ENCODE results near the gene INPP4A. TPM values are rescaled to one million over a fixed set of nuclear protein-coding genes. Genes with fewer than 3 reads are reported as not detected.
A peak's percentile ranks its signal among the peaks of the same experiment; 100 is the strongest.

INPP4A gene
- total and polyA plus RNA-seq, 8 donors: 4.0 to 13.4 (median 7.3) TPM

GRCh38 chr2:98489971-98490962, 45.6 kb downstream of the INPP4A start:
- no peak for FAIRE-seq
- peak in 1 of 6 donors; percentile 37 for DNase-seq
- 91 to 92% methylated on average over 14 of the region's 14 CpGs for WGBS, 2 donors
- peaks cover 5 to 13% (median 7%) of the 10 kb centered on the region in 3 donors for H3K4me1 ChIP-seq
- H3K27me3 ChIP-seq: no peaks in the 10 kb centered on the region
- no peak for TF ChIP-seq CTCF (IDR thresholded peaks at IDR 0.05)
- no peaks in the 10 kb centered on the region for H3K36me3 ChIP-seq
- ATAC-seq: no peak
- no peaks in the 10 kb centered on the region for H3K9me3 ChIP-seq
- intact Hi-C loops (cut with DNase I): no loop called here
- H3K4me3 ChIP-seq: no peak overlapping the region
- no peak overlapping the region for H3K27ac ChIP-seq

- TF ChIP-seq CTCF (IDR thresholded peaks at IDR 0.05): no peak
Measured at GRCh38 chr2:98492441-98492840, 47.8 kb downstream of the INPP4A start.

GRCh38 chr2:98494699-98495098, 50.0 kb downstream of the INPP4A start:
- DNase-seq (no peak), ATAC-seq (no peak), FAIRE-seq (no peak)
- intact Hi-C loops (cut with DNase I): no loop called here
- Histone ChIP-seq H3K27ac (no peak overlapping the region), H3K36me3 (no peaks in the 10 kb centered on the region), H3K9me3 (no peaks in the 10 kb centered on the region), H3K4me1 (no peaks in the 10 kb centered on the region), H3K4me3 (no peak overlapping the region), H3K27me3 (no peaks in the 10 kb centered on the region)
- no peak for TF ChIP-seq CTCF (IDR thresholded peaks at IDR 0.05)

More at GRCh38 chr2:98492441-98492840, 47.8 kb downstream of the INPP4A start:
- peaks cover 2 to 7% (median 5%) of the 10 kb centered on the region in 3 donors for H3K4me1 ChIP-seq
- no peaks in the 10 kb centered on the region for H3K9me3 ChIP-seq
- ATAC-seq (no peak), FAIRE-seq (no peak), DNase-seq (peak in 1 of 6 donors; percentile 29)
- intact Hi-C loops (cut with DNase I): no loop called here
- no peak overlapping the region for H3K27ac ChIP-seq
- H3K36me3 ChIP-seq: no peaks in the 10 kb centered on the region
- no peaks in the 10 kb centered on the region for H3K27me3 ChIP-seq
- 71 to 75% methylated on average over 3 of the region's 3 CpGs for WGBS, 2 donors
- H3K4me3 ChIP-seq: no peak overlapping the region

GRCh38 chr2:98496750-98497493, 52.3 kb downstream of the INPP4A start:
- Histone ChIP-seq H3K4me3 (no peak overlapping the region), H3K9me3 (no peaks in the 10 kb centered on the region), H3K36me3 (no peaks in the 10 kb centered on the region), H3K27ac (no peak overlapping the region), H3K4me1 (no peaks in the 10 kb centered on the region), H3K27me3 (no peaks in the 10 kb centered on the region)
- intact Hi-C loops (cut with DNase I): no loop called here
- WGBS, 2 donors: 98 to 100% methylated on average over 4 of the region's 4 CpGs
- peak in 1 of 6 donors; percentile 18 for DNase-seq
- ATAC-seq: no peak
- FAIRE-seq: no peak
- no peak for TF ChIP-seq CTCF (IDR thresholded peaks at IDR 0.05)

Data from pancreas (tissue), 10 donors.